Embryonic facial prominence (tissue), 1 donor: ENCODE data around the gene GNAO1.

Experiments used
- DNase-seq: peaks from one replicate; pipeline ENCODE4 v3.0.0-alpha.2; 2016; ENCODE audit errors: extremely low spot score

The GNAO1 gene

DNA sequence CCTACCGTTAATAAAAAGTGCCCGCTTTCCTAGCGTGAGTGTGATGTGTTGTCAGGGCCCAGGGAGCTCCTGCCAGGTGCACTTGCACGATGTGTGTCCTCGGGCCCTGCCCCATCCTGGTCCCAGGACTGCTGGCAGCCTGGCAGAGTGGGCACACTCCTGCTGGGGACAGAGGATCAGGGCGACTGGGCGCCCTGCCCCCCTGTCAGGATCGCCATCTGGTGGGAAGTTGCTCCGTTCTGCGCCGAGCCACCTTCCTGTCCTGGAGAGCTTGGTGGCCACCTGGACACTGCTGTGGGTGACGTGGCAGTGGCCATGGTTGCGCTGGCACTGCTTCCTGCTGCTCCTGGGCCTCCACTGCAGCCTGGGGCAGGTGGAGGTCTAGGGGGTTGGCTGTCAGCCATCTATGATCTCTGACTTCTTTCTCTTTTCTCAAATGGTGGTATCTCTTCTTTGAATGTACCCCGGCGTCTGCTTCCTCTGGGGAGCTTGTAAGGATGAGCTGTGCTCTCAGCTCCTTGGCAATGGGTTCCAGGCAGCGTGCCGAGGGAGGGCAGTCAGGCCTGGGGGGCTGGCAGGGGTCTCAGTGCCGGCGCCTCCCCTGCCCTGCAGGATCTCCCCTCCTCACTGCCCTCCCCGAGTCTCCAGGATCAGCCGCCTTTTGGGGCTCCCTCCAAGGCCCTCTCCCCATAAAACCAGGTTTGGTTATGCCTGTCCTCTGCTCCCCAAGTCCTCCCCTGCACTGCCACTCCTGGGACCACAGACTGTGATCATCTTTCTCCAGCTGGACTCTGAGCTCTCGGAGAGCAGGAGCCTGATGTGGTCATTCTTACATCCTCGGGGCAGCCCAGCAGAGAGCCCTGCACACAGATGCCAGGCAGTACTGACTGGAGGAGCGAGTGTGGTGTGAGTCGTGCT is 157.1 kb downstream of the GNAO1 start:
- DNase-seq = no peak

DNA sequence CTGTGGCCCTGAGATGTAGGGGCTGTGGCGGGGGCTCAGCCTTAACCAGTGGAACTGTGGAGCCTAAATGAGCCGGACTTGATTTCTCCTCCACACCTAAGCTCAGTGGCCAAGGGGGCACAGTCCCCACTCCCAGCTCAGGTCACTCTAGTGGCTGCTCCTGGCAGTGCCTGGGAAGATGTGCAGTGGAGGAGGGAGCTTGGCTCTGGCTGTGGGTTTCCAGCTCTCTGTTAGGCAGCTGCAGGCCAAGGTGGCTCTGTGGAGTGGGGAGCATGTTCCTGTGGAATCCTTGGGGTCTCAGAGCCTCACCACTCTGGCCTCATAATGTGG is 157.8 kb downstream of the GNAO1 start:
- DNase-seq = no peak

DNA sequence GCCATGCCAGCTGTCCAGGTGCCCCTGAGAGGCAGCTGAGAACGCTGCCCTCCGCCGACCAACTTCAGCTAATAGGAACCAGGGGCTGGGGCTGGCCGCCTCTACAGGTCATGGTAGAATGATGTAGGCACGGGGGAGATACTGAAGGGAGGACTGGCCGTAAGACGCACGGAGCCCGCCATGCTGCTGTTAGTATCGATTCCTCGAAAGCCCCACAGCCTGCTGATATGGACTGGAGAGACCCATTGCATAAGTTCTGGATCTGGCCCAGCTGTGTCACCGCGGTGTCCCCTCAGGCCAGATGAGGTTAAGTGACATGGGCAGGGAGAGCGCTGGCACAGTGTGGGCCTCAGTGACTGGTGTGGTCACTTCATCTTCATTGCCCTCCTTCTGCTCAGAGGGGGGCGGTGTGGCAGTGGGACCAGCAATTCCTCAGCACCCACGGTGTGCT is 158.4 kb downstream of the GNAO1 start:
- no peak for DNase-seq

DNA sequence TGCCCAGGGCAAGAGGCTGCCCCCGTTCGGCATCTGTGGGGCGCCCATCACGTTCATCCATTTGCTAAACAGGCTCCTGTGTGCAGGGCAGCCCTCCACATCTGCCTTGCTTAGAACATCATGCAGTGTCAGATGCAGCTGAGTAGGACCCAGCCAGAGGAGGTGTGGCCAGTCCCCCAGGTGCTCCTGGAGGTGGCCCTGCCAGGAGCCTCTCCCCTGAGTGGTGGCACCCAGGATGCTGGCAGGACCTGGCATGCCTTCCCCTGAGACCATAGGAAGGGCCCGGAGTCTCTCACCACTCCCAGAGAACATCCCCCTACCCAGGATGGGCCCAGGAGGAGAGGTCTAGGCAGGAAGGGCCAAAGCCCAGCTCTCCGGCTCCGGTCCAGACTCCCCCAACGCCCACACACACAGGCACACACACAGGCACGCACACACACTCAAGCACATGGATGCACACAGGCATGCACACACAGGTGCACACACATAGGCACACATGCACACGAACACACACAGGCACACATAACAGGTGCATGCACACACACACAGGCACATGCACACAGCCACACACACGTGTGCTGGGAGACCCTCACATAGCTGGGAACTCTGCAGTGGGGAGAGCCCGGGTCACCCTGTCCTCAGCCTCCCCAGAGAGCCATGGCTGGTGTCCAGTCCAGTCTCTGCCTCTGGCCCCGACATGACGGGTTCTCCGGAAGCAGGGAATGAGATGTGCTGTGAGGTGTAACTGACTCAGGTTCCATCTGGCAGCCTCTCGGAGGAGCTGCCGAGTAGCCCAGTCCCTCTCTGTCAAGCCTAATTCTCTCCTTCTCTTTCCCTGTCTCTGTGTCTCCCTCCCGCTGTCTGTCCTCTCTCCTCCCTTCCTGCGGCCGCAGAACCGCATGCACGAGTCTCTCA is 159.5 kb downstream of the GNAO1 start:
- no peak for DNase-seq

DNA sequence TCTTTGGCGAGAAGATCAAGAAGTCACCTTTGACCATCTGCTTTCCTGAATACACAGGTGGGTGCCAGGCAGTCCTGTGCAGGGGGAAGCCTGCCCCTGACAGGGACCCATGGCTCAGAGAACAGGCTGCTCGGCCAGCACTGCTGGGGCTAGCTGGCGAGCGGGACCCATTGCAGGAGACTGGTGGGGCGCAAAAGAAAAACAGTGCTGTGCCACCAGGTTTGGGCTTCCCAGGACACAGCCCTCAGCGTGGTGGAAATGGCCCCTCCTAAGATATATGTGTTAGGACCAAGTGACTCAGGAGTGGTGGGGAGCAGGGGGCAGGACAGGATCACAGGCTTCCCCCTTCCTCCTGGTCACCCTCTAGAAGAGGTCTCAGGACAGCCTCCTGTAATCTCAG is 160.2 kb downstream of the GNAO1 start:
- no peak for DNase-seq

DNA sequence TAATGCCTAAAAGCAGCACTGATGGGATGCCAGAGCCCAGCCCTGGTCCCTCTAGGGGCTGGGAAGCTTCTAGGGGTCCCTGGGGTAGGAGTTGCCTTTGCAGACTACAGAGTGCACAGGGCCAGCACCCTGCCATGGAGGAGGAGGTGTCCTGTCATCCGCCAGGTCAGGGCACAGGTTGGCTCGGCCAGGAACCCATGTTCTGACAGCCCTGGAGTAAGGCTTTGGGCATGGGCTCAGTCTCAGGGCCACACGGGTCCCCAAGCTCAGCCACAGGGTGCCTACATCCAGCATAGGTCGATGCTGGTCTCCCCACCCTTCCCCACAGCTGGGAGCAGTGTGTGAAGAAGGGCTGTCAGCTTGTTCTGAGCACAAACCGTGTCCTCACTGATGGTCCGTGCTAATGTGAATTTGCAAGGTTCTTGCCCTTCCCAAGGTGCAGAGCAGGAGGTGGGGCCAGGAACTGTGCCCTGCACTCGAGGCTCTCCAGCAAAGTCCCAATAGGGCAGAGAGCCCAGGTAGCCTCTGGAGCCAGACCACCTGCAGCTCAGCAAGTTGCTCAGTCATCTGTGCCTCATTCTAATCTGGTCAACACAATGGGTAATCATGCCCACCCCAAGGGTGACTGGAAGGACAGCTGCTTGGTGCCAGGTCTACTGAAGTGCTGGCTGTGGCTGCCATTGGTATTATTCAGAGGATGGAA is 161.2 kb downstream of the GNAO1 start:
- DNase-seq = no peak

DNA sequence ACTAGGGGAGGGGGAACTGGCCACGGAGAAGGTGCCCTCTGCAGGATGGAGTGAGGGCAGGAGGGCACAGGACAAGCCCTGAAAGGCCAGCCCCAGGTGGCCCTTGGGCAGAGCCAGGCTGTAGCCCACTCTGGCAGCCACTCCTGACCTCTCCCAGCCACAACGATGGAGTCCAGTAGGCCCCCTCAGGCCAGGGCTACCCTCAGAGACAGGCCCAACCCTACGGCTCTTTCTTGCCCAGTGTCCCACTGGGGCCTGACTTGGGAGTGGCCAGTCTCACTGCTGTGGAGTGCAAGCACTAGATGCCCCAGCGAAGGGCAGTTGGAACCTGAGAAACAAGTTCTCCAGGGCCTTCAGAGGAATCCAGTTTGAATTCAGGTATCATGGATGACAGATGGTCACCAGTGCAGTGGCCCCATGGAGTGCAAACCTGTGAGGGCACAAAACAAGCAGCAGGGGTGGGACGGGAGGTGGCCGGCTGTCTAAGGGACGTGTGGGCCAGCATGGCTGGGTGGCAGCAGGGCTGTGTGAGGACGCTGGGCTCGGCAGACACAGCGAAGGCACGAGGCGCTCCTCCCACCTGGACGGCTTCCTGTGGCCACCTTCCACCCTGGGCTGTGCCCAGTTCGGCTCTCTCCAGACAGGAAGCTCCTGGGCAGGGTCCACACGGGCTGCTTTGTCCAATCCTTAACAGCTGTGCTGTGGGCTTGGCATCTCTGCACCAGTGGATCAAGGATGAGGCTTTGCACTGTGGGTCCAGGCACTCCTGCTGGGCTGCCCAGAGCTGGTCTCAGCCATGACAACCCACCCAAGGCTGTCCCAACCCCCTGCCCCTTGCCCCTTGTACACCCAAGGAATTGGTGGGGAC is 162.0 kb downstream of the GNAO1 start:
- no peak for DNase-seq

DNA sequence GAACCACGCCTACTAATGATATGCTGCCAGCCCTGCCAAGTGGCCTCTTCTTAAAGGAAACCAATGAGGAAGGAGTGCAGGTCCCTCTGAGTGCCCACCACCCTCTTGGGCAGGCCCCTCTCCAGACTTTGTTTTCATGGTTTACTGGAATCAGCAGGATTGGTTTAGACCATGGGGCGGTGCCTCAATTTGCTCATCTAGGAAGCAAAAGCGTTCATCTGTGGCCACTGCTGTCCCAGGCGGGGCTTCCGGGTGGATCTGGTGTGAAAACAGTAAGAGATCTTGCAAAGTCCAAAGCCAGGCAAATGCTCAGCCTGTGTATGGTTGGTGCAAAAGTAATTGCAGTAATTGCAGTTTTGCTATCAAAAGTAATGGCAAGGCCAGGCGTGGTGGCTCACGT is 162.7 kb downstream of the GNAO1 start:
- no peak for DNase-seq

DNA sequence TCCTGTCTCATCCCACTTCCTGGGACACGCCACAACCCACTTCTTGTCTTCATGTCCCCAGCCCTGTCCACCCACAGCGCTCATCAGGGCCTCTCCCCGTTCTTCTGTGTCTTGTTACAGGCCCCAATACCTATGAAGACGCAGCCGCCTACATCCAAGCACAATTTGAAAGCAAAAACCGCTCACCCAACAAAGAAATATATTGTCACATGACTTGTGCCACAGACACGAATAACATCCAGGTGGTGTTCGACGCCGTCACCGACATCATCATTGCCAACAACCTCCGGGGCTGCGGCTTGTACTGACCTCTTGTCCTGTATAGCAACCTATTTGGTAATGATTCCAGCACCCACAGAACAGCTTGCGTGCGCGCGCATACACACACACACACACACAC is 163.5 kb downstream of the GNAO1 start:
- no peak for DNase-seq

DNA sequence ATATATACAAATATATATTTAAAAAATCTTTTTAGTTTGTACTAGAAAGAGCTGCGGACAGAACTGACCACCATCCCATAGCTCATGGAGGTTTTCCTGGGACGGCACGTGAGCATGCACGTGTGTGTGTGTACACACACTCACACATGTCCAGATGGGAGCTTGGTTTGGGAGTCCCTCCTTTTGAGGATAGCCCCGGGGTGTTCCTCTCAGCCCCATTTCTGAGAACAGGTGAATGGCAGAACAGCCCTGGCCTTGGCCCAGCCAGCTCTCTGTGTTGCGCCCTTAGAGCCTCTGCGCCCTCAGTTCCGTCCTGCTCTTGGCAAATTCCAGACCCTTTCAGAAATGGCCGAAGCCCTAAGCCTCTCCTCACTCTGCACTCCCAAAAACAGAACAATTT is 163.9 kb downstream of the GNAO1 start:
- DNase-seq = no peak

DNA sequence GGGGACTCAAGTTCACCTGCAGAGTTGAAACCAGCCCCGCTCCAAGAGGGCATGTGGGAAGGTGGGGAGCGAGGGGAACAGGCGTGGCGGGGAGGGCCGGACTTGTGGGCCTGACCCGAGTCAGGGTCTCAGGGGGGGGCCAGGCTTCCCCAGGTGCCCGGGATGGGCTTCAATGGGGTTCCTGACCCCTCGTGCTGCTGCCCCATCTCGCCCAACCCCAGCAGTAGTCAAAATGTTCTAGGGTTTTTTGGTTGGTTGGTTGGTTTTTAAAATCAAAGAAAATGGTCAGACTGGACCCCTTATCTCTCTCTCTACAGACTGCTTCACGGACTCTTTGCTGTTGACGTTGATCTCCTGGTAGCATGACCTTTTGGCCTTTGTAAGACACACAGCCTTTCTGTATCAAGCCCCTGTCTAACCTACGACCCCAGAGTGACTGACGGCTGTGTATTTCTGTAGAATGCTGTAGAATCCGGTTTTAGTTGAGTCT is 164.5 kb downstream of the GNAO1 start:
- no peak for DNase-seq

DNA sequence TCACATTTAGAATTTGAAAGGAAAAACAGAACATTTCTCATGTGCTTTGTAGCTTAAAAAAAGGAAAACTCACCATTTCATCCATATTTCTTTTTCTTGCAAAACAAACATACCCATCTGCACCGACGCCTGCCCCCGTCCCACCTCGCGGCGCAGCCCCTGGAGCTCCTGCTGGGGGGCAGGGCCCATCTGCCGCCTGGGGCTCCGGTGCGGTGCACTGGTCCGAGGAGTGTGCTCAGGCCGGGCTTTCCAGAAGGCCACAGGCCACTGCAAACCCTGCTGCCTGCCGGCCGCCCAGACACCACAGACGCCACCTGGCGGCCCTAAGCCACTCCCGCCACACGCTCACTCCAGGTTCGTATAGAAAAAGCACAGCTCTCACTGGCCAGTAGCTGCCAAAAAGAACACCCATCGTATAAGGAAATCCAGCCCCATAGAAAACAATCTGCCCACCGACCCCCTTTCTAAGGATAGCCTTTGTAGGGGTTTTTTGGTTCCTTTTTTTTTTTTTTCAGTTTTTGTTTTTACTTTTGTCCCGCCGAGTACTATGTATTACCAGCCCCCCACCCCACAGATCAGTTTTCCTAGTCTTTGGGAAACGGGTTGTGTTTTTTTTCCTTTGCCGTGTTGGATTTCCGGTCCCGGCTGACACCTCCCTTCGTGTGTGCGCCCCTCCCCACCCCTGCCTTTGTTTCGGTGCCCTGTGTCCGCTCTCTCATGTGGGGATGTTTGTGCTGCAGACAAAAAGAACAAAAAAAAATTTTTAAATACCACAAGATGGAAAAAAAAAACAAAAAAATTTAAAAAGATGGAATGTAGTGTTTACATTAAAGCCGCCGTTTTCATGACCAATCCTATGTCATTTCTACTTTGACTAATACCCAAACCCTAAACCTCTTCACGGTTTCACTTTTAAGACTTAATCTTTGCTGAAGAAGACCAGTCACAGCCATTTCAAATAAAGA is 165.3 kb downstream of the GNAO1 start:
- peak; percentile 69 for DNase-seq

DNA sequence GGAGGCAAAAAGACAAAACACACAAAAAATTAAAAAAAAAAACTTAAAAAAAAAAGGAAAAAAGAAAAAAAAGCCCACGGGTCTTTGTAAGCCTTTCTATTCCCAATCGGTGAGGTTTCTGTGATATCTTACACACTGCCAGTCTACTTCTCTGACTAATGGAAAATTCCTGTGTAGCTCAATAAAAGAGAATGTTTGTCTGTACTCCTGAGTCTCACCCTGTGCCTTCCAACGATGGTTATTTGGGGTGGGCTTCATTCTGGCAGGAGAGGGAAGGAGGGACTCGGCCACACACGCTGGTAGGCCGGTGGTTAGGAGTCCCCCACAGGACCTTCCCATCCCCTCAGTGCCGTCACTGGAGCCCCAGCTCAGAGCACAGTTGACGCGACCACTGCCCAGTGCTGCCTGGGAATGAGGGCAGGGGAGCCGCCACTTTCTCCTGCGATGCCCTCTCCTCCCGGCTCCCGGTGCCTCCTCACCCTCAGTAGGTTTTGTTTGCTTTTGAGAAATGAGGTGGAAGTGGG is 166.0 kb downstream of the GNAO1 start:
- peak; percentile 54 for DNase-seq

DNA sequence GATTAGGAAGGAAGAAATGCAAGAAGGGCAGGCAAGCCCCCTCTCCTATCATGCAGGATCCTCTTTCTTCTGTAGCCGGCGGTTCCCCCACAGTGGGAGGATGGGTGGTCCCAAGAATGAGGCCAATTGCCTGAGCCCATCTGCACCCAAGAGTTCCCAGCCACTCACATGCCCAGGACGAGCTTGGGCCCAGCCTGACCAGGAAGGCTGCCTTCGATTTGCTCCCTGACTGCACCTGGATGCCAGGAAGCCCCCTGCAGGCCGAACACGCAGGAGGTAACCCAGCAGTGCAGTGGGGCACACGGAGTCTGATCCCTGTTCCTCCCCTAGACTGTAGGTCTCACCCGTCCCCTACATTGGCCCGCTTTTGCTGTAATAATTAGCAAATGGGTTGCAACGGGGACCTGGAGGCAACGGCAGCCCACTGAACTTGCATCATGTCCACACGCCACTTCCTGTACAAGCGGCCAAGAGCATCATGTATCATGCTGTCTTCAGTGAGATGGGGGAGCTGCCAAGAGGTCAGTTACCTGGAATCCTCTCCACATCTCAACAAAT is 166.6 kb downstream of the GNAO1 start:
- DNase-seq = no peak

DNA sequence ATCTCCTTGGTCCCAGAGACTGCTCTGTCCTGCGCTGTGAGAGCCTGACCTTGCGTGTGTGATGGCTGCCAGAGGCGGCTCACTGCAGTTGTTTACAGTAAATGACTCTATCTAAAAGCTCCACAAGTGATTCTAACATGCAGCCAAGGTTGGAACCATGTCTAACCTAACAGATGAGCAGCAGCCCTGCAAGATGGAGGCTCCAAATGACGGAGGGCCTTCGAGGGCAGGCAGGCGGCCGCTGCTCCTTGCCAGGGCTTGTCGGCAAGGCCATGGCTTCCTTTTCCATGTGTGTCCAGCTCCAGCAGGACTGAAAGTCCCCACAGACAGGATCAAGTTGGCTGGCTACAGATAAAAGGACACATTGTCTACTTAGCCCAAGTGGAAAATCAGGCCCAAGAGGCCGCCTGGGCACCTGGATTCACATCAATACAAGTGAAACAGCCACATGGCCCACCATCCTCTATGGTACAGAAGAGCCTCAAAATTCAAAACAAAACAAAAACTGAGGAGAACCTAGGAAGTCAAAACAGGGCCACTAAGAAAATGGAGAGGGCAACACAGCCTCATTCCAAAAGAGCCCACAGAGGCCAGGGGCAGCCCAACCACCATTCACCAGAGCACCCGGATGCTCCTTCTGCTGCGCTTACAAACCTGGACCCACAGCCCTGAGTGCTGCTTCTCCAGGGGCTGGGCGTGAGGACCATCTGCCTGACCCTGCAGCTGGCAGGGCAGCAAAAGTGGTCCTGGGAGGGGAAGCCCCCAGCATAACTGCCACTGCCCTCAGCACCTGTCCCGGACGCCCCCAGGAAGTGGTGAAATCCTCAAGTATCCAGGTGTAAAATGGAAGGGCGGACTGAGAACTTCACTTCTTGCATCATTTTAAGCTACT is 169.1 kb downstream of the GNAO1 start:
- DNase-seq = no peak

DNA sequence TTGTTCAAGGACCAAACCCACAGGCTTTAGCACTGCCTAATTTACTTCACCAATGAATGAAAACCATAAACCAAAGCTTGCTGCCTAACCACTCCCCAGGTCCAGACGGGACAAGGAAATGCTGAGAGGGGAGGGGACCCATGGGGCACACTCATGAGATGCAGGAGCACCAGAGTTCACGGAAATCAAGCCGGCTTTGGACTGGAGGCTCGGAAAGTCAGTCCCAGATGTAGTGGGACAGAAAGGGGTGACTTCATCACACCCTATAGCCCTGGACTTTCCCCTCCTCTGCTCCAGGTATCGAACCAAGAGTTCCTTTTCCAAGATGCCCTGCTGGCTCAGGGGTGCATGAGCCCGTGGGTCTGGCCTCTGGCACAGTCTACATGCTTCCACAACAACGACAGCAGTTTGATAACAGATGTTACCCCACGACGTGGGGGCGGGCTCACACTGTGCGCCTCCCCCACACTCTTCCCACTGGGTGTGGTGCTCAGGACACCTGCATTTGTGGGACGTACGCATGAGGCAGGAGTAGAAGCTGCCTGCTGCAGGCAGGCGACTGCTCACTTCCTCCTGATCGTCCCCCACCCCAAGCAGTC is 170.9 kb downstream of the GNAO1 start:
- no peak for DNase-seq

DNA sequence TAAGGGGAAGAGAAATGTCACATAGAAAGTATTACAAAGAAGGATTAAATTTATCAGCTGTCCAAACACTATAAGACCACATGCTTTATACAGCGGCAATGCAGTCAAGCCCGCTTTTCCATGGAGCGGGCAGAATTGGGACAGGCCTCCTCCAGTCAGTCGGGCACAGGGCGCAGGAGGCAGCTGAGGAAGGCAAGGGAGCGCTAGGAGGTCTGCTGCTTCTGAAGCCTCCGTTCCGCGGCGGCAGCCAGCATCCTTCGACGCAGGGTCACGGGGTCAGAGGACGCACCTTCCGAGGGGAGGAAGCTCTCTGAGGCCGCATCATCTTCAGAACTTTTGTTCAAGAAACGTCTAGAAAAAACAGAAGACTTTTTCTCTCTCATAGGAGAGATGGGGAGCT is 171.4 kb downstream of the GNAO1 start:
- no peak for DNase-seq

DNA sequence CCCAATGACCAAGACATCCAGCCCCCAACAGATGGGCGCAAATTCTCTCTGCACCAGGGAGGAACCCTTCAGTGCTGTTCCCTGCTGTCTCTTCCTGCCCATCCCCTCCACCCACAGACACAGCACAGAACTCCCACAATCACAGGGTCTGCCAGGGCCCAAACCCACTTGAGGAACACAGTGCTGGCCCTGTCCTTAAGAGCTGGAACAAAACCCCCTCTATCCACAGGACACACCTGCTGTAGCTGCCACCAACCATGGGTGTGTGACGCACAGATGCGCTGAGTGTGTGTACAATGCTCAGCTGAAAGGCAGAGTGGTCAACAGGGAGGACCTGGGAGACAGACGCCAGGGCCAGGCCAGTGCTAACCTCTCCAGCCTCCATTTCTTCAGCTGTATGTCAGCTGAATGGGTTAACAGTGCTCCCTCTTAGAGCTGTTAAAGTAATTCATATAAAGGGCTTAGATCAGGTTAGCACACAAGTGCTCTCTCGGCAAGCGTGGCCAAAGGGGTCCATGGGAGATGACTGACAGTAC is 172.0 kb downstream of the GNAO1 start:
- no peak for DNase-seq
